Motor neuron (in vitro differentiated cells): Measurements from ENCODE around the gene DUS2. TPM values are rescaled to one million over a fixed set of nuclear protein-coding genes. Genes with fewer than 3 reads are reported as not detected.
"Not testable (repeated sequence)": the region's sequence is repeated elsewhere in the genome, so short reads cannot be mapped to it uniquely, and the experiment has no call there.

Experiments
- ATAC-seq, 8 experiments: fragments of 200-7000 bp; cut with Tn5 transposase; replicated peaks in 6 of 8; 2 replicates each; pipeline ENCODE4 v1.8.0; 2021; ENCODE audit warnings: mild to moderate bottlenecking in 8 of 8, moderate library complexity in 8 of 8
- H3K27ac ChIP-seq, 2 donors: fragments of 250-450 bp; sonication (Bioruptor Pico); 2 replicates each; pipeline ENCODE4 v1.9.0; 2021; ENCODE audit warnings: antibody characterized with exemption in 2 of 2, mild to moderate bottlenecking in 2 of 2, moderate library complexity in 1 of 2
- H3K4me1 ChIP-seq, 2 donors: fragments of 250-450 bp; sonication (Bioruptor Pico); replicated peaks in 1 of 2; 2 replicates each; pipeline ENCODE4 v1.6.1; 2021; ENCODE audit warnings: antibody characterized with exemption in 2 of 2, mild to moderate bottlenecking in 2 of 2, moderate library complexity in 1 of 2
- H3K4me3 ChIP-seq, 5 donors: fragments of 250-450 bp; sonication (Bioruptor Pico); 2 replicates each; pipeline ENCODE4 v1.9.0; 2021; ENCODE audit warnings: antibody characterized with exemption in 5 of 5, mild to moderate bottlenecking in 5 of 5, moderate library complexity in 4 of 5
- WGBS, 10 experiments: fragments of 450-650 bp; shearing (Covaris generic); methylation state at CpG; one replicate each; pipeline ENCODE4 v1.0.0; 2022; 5-methylcytosine and 5-hydroxymethylcytosine counted together
- in situ Hi-C, 9 experiments: fragments of 400-800 bp; cut with MboI; loops; one replicate each; pipeline ENCODE4 v1.15.0; 2021; ENCODE audit warnings: low sequenced_read_pairs in 9 of 9, low pct_unique_long_range_greater_than_20kb in 2 of 9; ENCODE audit not compliant: unreplicated experiment in 9 of 9
- total RNA-seq, 8 experiments: library from RNA; unstranded; fragments of 300-600 nt; gene quantifications; 2 replicates each; pipeline versions ENCODE4 v1.2.3 to v1.2.4, GENCODE V29; 2022

Gene DUS2
- total RNA-seq, 8 experiments from 2014 or later: 9.0 to 19.2 (median 12.8) TPM

DNA sequence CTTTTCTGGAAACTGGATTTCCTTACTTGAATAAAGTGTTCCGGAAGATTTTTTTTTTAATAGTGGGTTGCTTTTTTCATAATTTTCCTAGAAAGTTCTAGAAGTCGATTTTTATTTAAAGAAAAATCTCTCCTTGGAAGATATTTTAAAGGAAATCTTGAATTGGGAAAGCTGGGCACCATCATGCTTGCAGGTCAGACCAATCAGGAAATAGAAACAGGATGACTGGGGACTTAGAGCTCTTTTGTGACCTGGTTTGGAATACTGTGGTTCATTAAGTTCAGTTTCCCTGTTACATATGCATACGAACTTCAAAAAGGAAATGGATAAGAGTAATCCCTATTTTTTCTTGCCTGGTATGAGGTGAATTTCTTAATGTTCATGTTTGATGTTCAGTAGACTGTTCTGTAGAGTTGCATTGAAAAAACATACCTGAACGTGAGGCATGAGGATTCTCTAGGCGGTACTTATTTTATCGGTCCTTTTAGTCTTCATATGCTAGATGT is 63.3 kb downstream of the DUS2 start:
- in situ Hi-C loops: no loop called here
- Histone ChIP-seq H3K27ac (no peak overlapping the region), H3K4me1 (peaks cover 11 to 18% of the 10 kb centered on the region in 2 donors), H3K4me3 (peak overlapping the region; percentile 61 to 97 (median 83))
- WGBS, 10 experiments: 0 to 3% (median 0%) methylated on average over 1 to 6 of the region's 6 CpGs; no CpG with 5 or more reads in 1 of the 10 experiments
- ATAC-seq: no peak

DNA sequence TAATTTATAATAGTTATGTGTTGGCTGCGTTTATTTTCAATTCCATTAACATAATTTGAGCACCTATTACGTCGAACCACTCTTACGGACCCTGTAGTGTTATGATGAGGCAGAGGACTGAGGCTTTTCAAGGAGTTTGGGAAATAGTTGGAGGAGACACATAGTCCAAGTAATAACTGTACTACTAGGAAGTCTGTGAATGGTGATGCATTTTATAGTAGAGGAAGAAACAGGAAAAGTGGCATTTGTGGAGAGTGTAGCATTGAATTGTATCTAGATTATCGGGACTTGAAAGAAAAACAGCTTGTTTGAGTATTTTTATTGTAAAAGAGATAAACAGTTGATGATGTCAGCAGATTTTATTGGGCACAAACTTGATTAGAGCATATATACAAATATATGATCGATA is 63.8 kb downstream of the DUS2 start:
- WGBS, 10 experiments: 0 to 21% (median 8%) methylated on average over 1 to 6 of the region's 6 CpGs
- no peak for ATAC-seq
- Histone ChIP-seq H3K27ac (no peak overlapping the region), H3K4me3 (peak overlapping the region; percentile 61 to 97 (median 83)), H3K4me1 (peaks cover 14 to 18% of the 10 kb centered on the region in 2 donors)
- in situ Hi-C loops: no loop called here

DNA sequence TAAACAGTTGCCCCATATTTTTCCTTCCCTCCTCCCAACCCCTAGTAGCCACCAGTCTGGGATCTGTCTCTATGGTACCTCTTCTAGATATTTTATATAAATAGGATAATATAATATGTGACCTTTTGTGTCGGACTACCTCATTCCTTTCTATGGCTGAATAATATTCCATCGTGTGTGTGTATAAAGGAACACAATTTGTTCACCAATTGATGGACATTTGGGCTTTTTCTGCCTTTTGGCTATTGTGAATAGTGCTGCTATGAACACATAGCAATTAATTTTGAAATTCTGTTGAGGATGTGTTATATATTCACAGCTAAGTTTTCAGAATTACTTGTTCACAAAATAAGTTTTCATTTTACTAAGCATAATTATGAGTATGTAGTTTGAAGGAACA is 64.6 kb downstream of the DUS2 start:
- ATAC-seq: no peak
- in situ Hi-C loops: no loop called here
- Histone ChIP-seq H3K4me1 (peaks cover 14 to 18% of the 10 kb centered on the region in 2 donors), H3K4me3 (no peak overlapping the region), H3K27ac (no peak overlapping the region)
- WGBS, 10 experiments: 50 to 92% (median 70%) methylated on average over 2 of the region's 2 CpGs; no CpG with 5 or more reads in 5 of the 10 experiments

DNA sequence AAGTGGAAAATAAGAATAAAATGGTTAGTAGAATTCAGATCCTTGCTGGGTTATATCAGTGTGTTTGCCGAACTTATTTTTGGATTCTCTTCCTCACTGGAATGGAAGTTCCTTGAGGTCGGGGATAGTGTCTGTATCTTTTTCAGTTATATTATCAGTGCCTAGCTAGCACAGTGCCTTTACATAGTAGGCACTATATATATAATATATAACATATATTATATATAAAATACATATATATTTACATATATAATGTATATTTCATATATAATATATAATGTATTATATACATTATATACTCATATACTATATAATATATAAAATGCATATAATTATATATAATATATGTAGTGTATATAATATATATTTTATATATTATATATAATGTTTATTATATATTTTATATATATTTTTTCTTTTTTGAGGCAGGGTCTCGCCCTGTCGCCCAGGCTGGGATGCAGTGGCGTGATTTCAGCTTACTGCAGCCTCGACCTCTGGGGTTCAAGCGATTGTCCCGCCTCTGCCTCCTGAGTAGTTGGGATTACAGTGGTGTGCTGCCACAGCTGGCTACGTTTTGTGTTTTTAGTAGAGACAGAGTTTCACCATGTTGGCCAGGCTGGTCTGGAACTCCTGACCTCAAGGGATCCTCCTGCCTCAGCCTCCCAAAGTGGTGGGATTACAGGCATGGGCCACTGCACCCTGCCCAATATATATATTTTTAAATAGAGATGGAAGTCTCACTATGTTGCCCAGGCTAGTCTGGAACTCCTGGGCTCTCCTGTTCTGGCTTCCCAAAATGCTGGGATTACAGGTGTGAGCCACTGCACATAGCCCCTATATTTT is 65.3 kb downstream of the DUS2 start:
- Histone ChIP-seq H3K4me3 (no peak overlapping the region), H3K27ac (no peak overlapping the region), H3K4me1 (peaks cover 13 to 16% of the 10 kb centered on the region in 2 donors)
- ATAC-seq: no peak
- WGBS, 10 experiments: 80 to 100% (median 96%) methylated on average over 1 to 9 of the region's 9 CpGs; no CpG with 5 or more reads in 1 of the 10 experiments
- in situ Hi-C loops: no loop called here

GRCh38 chr16:68089067-68089466 is 66.0 kb downstream of the DUS2 start:
- WGBS, 10 experiments: 59 to 100% (median 91%) methylated on average over 1 to 4 of the region's 4 CpGs
- Histone ChIP-seq H3K27ac (no peak overlapping the region), H3K4me3 (no peak overlapping the region), H3K4me1 (peaks cover 7 to 9% of the 10 kb centered on the region in 2 donors)
- ATAC-seq: no peak
- in situ Hi-C loops: no loop called here

DNA sequence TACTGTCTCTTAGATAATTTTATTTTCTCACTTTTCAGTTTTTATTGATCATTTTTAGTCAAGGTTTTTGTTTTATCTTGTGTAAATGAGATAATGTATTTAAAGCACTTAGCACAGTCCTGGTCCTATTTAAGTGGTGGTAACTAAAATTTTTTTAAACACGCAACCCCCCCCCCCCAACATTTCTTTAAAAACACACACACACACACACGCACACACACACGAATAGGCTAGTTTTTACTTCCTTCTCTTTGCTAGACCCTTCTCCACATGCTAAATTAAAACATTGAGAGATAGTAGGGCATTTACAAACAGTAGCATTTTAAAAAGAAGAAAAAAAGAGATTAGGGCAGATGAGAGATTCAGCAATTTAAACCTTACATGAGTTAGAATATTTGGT is 67.0 kb downstream of the DUS2 start:
- H3K27ac ChIP-seq: no peak overlapping the region
- 40 to 100% (median 83%) methylated on average over 1 to 3 of the region's 3 CpGs for WGBS, 10 experiments

GRCh38 chr16:68090533-68090932 is 67.4 kb downstream of the DUS2 start:
- H3K4me1 ChIP-seq: peaks cover 5 to 6% of the 10 kb centered on the region in 2 donors
- ATAC-seq: no peak
- H3K4me3 ChIP-seq: no peak overlapping the region
- in situ Hi-C loops: loop anchor here in 1 of 9 experiments (10.0 kb wide), 1 partner anchor 134 kb away; no protein-coding TSS in a partner anchor
- WGBS, 10 experiments: 43 to 100% (median 77%) methylated on average over 1 to 3 of the region's 3 CpGs
- no peak overlapping the region for H3K27ac ChIP-seq

More for the DNA sequence above, 67.0 kb downstream of the DUS2 start:
- in situ Hi-C loops: loop anchor here in 1 of 9 experiments (10.0 kb wide), 1 partner anchor 135 kb away; no protein-coding TSS in a partner anchor
- ATAC-seq: no peak
- peaks cover 5 to 6% of the 10 kb centered on the region in 2 donors for H3K4me1 ChIP-seq
- H3K4me3 ChIP-seq: no peak overlapping the region

- ATAC-seq: peak in 3 of 8 experiments; percentile 34 to 71 (median 46)
- Histone ChIP-seq H3K4me3 (no peak overlapping the region), H3K4me1 (peaks cover 5 to 6% of the 10 kb centered on the region in 2 donors), H3K27ac (no peak overlapping the region)
- 89 to 100% (median 100%) methylated on average over 1 to 4 of the region's 5 CpGs; no CpG with 5 or more reads in 3 of the 10 experiments for WGBS, 10 experiments
- in situ Hi-C loops: loop anchor here in 1 of 9 experiments (10.0 kb wide), 1 partner anchor 133 kb away; no protein-coding TSS in a partner anchor
These were observed 68.5 kb downstream of the DUS2 start for GRCh38 chr16:68091380-68092261.

DNA sequence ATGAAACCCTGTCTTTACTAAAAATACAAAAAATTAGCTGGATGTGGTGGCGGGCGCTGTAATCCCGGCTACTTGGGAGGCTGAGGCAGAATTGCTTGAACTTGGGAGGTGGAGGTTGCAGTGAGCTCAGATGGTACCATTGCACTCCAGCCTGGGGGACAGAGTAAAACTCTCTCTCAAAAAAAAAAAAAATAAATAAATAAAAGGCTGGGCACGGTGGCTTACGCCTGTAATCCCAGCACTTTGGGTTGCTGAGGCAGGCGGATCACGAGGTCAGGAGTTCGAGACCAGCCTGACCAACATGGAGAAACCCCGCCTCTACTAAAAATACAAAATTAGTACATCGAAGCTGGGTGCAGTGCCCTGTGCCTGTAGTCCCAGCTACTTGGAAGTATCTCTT is 69.2 kb downstream of the DUS2 start:
- ATAC-seq, H3K27ac ChIP-seq, H3K4me1 ChIP-seq, H3K4me3 ChIP-seq: not testable (repeated sequence)
- in situ Hi-C loops: loop anchor here in 1 of 9 experiments (10.0 kb wide), 1 partner anchor 133 kb away; no protein-coding TSS in a partner anchor
- WGBS, 10 experiments: 87 to 94% (median 91%) methylated on average over 2 to 10 of the region's 10 CpGs; no CpG with 5 or more reads in 4 of the 10 experiments

DNA sequence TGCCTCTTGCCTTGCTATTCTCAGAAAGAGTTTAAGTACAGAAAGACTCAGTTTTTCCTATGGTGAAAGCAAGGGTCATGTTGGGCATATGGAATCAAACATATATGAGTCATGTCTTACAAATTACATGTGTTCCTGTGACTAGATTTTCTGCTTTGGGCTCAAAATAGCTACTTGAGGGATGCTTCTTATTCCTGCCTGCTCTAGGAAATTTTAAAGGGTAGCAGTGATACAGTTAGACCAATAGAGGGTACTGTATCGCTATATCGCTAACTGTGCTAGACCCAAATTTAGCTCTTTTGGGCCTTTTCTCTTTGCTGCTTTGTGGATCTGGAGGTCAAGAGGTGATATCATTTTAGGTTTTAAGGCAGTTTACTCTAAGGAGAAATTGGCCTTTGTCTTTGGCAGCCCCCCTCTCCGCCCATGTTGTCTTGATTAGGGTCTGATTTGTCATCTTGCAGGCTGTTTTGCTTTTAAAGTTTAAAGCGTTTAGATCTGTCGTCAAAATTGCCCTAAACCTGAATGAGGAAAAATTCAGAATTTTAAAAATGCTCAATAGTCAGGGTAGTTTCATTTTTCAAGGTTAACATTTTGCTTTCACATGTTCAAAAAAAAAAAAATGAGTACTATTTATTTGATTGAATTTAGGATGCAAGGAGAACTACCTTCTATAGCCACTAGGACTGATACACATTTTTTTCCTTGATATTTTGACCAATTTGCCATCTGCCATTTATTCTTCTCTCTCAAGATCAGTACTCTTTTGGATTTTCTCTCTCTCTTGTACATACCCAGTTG is 70.9 kb downstream of the DUS2 start:
- no peak overlapping the region for H3K4me3 ChIP-seq
- no peak overlapping the region for H3K27ac ChIP-seq
- H3K4me1 ChIP-seq: peaks cover 0 to 5% of the 10 kb centered on the region in 2 donors
- peak in 7 of 8 experiments; percentile 37 to 91 (median 70) for ATAC-seq
- in situ Hi-C loops: loop anchor here in 1 of 9 experiments (10.0 kb wide), 1 partner anchor 131 kb away; no protein-coding TSS in a partner anchor
- 26 to 100% (median 88%) methylated on average over 2 to 5 of the region's 5 CpGs for WGBS, 10 experiments

- in situ Hi-C loops: loop anchor here in 1 of 9 experiments (10.0 kb wide), 1 partner anchor 130 kb away; no protein-coding TSS in a partner anchor
- WGBS, 10 experiments: 70 to 100% (median 92%) methylated on average over 2 to 4 of the region's 4 CpGs
- ATAC-seq: no peak
- Histone ChIP-seq H3K4me3 (no peak overlapping the region), H3K4me1 (peaks cover 0 to 5% of the 10 kb centered on the region in 2 donors), H3K27ac (no peak overlapping the region)
These were observed 71.5 kb downstream of the DUS2 start for GRCh38 chr16:68094614-68094934.

GRCh38 chr16:68096491-68096890 is 73.4 kb downstream of the DUS2 start:
- H3K27ac ChIP-seq: no peak overlapping the region
- H3K4me1 ChIP-seq: peaks cover 0 to 5% of the 10 kb centered on the region in 2 donors
- H3K4me3 ChIP-seq: no peak overlapping the region
- in situ Hi-C loops: loop anchor here in 1 of 9 experiments (10.0 kb wide), 1 partner anchor 128 kb away; no protein-coding TSS in a partner anchor
- WGBS, 10 experiments: 67 to 100% (median 88%) methylated on average over 1 to 2 of the region's 2 CpGs; no CpG with 5 or more reads in 2 of the 10 experiments
- ATAC-seq: no peak
